Measurements from ENCODE around the gene OTOA. TPM values are rescaled to one million over a fixed set of nuclear protein-coding genes. Genes with fewer than 3 reads are reported as not detected.
"Not testable (repeated sequence)": the region's sequence is repeated elsewhere in the genome, so short reads cannot be mapped to it uniquely, and the experiment has no call there.

OTOA gene
- total and polyA plus RNA-seq, 5 donors, result 0.07 TPM; not detected in 4

GRCh38 chr16:21680714-21681113 is 16.9 kb downstream of the OTOA start:
- 90% methylated on average over 5 of the region's 5 CpGs for WGBS
- DNase-seq; H3K27me3 ChIP-seq (ENCODE audit: control insufficient read depth, insufficient read depth); H3K4me3 ChIP-seq (ENCODE audit: low read length); H3K27ac ChIP-seq (ENCODE audit: low read length); ATAC-seq; H3K9me3 ChIP-seq (ENCODE audit: control insufficient read depth, low read length); H3K4me1 ChIP-seq (ENCODE audit: control insufficient read depth, insufficient read depth, low read length); intact Hi-C loops (cut with DNase I): not testable (repeated sequence)

DNA sequence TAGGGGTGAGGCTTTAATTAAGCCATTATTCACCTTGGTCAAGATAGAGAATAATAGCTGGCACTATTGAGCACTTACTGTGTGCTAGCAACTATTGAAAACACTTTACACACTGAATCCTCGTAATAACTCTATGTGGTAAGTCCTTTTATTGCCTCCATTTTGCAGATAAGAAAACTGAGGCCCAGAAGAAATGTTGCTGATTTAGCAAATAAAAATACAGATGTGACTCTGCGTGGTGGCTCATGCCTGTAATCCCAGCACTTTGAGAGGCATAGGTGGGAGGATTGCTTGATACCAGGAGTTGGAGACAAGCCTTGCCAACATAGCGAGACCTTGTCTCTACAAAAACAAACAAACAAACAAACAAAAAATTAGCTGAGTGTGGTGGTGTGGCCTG is 19.4 kb downstream of the OTOA start:
- H3K4me1 ChIP-seq (ENCODE audit: control insufficient read depth, insufficient read depth, low read length), result no peaks in the 10 kb centered on the region
- no peak overlapping the region for H3K27ac ChIP-seq (ENCODE audit: low read length)
- 76% methylated on average over 3 of the region's 3 CpGs for WGBS
- ATAC-seq, result no peak
- no peak overlapping the region for H3K4me3 ChIP-seq (ENCODE audit: low read length)
- no peaks in the 10 kb centered on the region for H3K9me3 ChIP-seq (ENCODE audit: control insufficient read depth, low read length)
- intact Hi-C loops (cut with DNase I), result no loop called here
- H3K27me3 ChIP-seq (ENCODE audit: control insufficient read depth, insufficient read depth), result no peaks in the 10 kb centered on the region
- DNase-seq, result no peak

- no peaks in the 10 kb centered on the region for H3K4me1 ChIP-seq (ENCODE audit: control insufficient read depth, insufficient read depth, low read length)
- intact Hi-C loops (cut with DNase I), result no loop called here
- peak in 2 of 3 donors; percentile 14 to 43 for DNase-seq
- no peaks in the 10 kb centered on the region for H3K9me3 ChIP-seq (ENCODE audit: control insufficient read depth, low read length)
- no peak overlapping the region for H3K27ac ChIP-seq (ENCODE audit: low read length)
- H3K27me3 ChIP-seq (ENCODE audit: control insufficient read depth, insufficient read depth), result no peaks in the 10 kb centered on the region
- no peak overlapping the region for H3K4me3 ChIP-seq (ENCODE audit: low read length)
- 30% methylated on average over 6 of the region's 6 CpGs for WGBS
- no peak for ATAC-seq
These were observed 20.4 kb downstream of the OTOA start for GRCh38 chr16:21684199-21684598.

- no peaks in the 10 kb centered on the region for H3K27me3 ChIP-seq (ENCODE audit: control insufficient read depth, insufficient read depth)
- H3K27ac ChIP-seq (ENCODE audit: low read length), result no peak overlapping the region
- 42% methylated on average over 14 of the region's 14 CpGs for WGBS
- no peak overlapping the region for H3K4me3 ChIP-seq (ENCODE audit: low read length)
- H3K9me3 ChIP-seq (ENCODE audit: control insufficient read depth, low read length), result no peaks in the 10 kb centered on the region
- ATAC-seq (no peak), DNase-seq (no peak)
- intact Hi-C loops (cut with DNase I), result no loop called here
- H3K4me1 ChIP-seq (ENCODE audit: control insufficient read depth, insufficient read depth, low read length), result no peaks in the 10 kb centered on the region
These were observed 21.3 kb downstream of the OTOA start for GRCh38 chr16:21685034-21685455.

DNA sequence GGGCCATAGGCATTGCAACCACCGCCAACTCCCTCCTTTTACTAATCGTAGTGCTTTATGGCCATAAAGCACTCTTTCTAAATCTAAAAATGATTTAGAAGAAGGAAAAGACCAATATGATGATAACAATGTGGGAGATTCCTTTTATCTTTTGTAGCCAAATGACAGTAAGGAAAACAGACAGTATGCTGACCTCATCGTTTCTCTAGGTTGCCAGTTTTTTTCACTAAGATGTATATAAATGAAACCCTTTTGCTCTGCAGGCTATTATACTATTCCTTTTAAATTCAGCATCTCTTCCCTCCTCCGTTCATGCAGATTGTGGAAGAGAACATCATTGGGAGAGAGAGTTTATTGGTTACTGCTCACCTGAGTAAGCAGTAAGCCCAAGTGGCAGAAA is 25.3 kb downstream of the OTOA start:
- ATAC-seq (no peak), DNase-seq (no peak)
- 69% methylated on average over 4 of the region's 4 CpGs for WGBS
- no peaks in the 10 kb centered on the region for H3K9me3 ChIP-seq (ENCODE audit: control insufficient read depth, low read length)
- no peaks in the 10 kb centered on the region for H3K27me3 ChIP-seq (ENCODE audit: control insufficient read depth, insufficient read depth)
- no peak overlapping the region for H3K4me3 ChIP-seq (ENCODE audit: low read length)
- intact Hi-C loops (cut with DNase I), result no loop called here
- no peaks in the 10 kb centered on the region for H3K4me1 ChIP-seq (ENCODE audit: control insufficient read depth, insufficient read depth, low read length)
- H3K27ac ChIP-seq (ENCODE audit: low read length), result no peak overlapping the region

DNA sequence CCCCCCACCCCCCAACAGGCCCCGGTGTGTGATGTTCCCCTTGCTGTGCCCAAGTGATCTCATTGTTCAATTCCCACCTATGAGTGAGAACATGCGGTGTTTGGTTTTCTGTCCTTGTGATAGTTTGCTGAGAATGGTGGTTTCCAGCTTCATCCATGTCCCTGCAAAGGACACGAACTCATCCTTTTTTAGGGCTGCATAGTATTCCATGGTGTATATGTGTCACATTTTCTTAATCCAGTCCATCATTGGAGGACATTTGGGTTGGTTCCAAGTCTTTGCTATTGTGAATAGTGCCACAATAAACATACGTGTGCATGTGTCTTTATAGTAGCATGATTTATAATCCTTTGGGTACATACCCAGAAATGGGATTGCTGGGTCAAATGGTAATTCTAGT is 27.2 kb downstream of the OTOA start:
- not testable (repeated sequence) for H3K4me1 ChIP-seq (ENCODE audit: control insufficient read depth, insufficient read depth, low read length); H3K9me3 ChIP-seq (ENCODE audit: control insufficient read depth, low read length); H3K4me3 ChIP-seq (ENCODE audit: low read length); ATAC-seq; H3K27me3 ChIP-seq (ENCODE audit: control insufficient read depth, insufficient read depth); DNase-seq; H3K27ac ChIP-seq (ENCODE audit: low read length)
- WGBS, result 86% methylated on average over 4 of the region's 4 CpGs
- intact Hi-C loops (cut with DNase I), result loop anchor here in 1 of 4 donors (10.0 kb wide), 1 partner anchor 106 kb away; no protein-coding TSS in a partner anchor

- no peak overlapping the region for H3K27ac ChIP-seq (ENCODE audit: low read length)
- H3K27me3 ChIP-seq (ENCODE audit: control insufficient read depth, insufficient read depth), result no peaks in the 10 kb centered on the region
- WGBS, result 83% methylated on average over 4 of the region's 4 CpGs
- intact Hi-C loops (cut with DNase I), result loop anchor here in 1 of 4 donors (10.0 kb wide), 1 partner anchor 110 kb away; no protein-coding TSS in a partner anchor
- H3K4me1 ChIP-seq (ENCODE audit: control insufficient read depth, insufficient read depth, low read length), result no peaks in the 10 kb centered on the region
- no peak overlapping the region for H3K4me3 ChIP-seq (ENCODE audit: low read length)
- ATAC-seq, result no peak
- DNase-seq, result no peak
- H3K9me3 ChIP-seq (ENCODE audit: control insufficient read depth, low read length), result no peaks in the 10 kb centered on the region
These were observed 30.8 kb downstream of the OTOA start for GRCh38 chr16:21694609-21695008.

DNA sequence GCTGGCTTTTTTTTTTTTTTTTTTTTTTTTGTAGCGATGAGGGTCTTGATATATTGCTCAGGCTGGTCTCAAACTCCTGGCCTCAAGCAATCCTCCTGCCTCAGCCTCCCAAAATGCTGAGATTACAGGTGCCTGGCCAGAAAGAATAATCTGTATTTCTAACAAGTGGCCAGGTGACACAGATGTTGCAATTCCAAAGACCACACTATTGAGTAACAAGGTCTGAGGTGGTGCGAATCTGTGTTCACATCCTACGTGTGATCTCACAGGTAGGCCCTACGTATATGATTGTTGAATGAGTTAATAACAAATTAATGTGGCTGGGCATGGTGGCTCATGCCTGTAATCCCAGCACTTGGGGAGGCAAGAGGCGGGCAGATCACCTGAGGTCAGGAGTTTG is 33.3 kb downstream of the OTOA start:
- H3K4me1 ChIP-seq (ENCODE audit: control insufficient read depth, insufficient read depth, low read length), result no peaks in the 10 kb centered on the region
- DNase-seq (no peak), ATAC-seq (no peak)
- H3K9me3 ChIP-seq (ENCODE audit: control insufficient read depth, low read length), result no peaks in the 10 kb centered on the region
- no peak overlapping the region for H3K4me3 ChIP-seq (ENCODE audit: low read length)
- no peaks in the 10 kb centered on the region for H3K27me3 ChIP-seq (ENCODE audit: control insufficient read depth, insufficient read depth)
- H3K27ac ChIP-seq (ENCODE audit: low read length), result no peak overlapping the region
- 89% methylated on average over 5 of the region's 5 CpGs for WGBS
- intact Hi-C loops (cut with DNase I), result loop anchor here in 1 of 4 donors (10.0 kb wide), 1 partner anchor 112 kb away; no protein-coding TSS in a partner anchor

DNA sequence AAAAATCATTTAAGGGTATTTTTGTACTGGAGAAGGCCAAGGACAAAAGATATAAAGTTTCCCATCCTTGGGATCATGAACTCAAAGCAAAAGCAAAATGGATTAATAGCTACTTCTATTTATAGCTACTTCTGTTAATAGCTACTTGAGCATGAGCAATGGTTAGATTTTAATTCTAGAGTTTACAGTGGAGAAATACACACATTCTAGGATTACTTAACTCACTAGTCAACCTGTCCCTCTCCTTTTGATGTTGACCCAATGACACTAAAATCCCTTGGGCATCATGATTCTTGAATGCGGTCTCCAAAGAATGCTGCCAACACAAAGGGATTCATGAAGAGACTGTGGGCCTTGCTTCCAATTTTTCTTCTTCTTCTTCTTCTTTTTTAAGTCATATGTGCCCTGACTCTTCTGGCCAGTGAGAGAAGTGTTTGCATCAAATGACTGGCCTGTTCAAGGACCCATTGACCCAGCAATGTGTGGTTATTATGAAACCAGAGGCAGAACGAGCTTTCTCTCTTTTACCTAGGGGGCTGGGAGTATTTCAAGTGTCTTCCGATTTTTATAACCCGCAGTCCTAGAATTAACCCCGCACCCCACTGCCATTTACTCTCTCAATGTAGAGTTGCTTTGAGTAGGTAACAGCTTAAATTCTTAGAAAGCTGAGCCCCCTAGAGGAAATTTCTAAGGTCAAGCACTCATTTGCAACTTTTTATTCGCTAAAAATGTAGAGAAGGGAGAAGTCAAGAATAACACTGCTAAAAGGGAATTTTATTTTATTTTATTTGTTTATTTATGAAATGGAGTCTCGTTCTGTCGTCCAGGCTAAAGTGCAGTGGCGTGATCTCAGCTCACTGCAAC is 34.6 kb downstream of the OTOA start:
- no peaks in the 10 kb centered on the region for H3K4me1 ChIP-seq (ENCODE audit: control insufficient read depth, insufficient read depth, low read length)
- no peak for DNase-seq
- no peaks in the 10 kb centered on the region for H3K27me3 ChIP-seq (ENCODE audit: control insufficient read depth, insufficient read depth)
- H3K27ac ChIP-seq (ENCODE audit: low read length), result no peak overlapping the region
- no peak overlapping the region for H3K4me3 ChIP-seq (ENCODE audit: low read length)
- H3K9me3 ChIP-seq (ENCODE audit: control insufficient read depth, low read length), result no peaks in the 10 kb centered on the region
- intact Hi-C loops (cut with DNase I), result loop anchor here in 1 of 4 donors (10.0 kb wide), 1 partner anchor 114 kb away; no protein-coding TSS in a partner anchor
- WGBS, result 80% methylated on average over 9 of the region's 9 CpGs
- ATAC-seq, result no peak

GRCh38 chr16:21701271-21701670 is 37.5 kb downstream of the OTOA start:
- Histone ChIP-seq H3K27ac (ENCODE audit: low read length) (no peak overlapping the region), H3K9me3 (ENCODE audit: control insufficient read depth, low read length) (no peaks in the 10 kb centered on the region), H3K4me1 (ENCODE audit: control insufficient read depth, insufficient read depth, low read length) (no peaks in the 10 kb centered on the region), H3K27me3 (ENCODE audit: control insufficient read depth, insufficient read depth) (no peaks in the 10 kb centered on the region), H3K4me3 (ENCODE audit: low read length) (no peak overlapping the region)
- no peak for ATAC-seq
- intact Hi-C loops (cut with DNase I), result no loop called here
- 16% methylated on average over 2 of the region's 2 CpGs for WGBS
- no peak for DNase-seq

- H3K27ac ChIP-seq (ENCODE audit: low read length), result no peak overlapping the region
- H3K9me3 ChIP-seq (ENCODE audit: control insufficient read depth, low read length), result no peaks in the 10 kb centered on the region
- WGBS, result 74% methylated on average over 3 of the region's 3 CpGs
- ATAC-seq (no peak), DNase-seq (no peak)
- no peaks in the 10 kb centered on the region for H3K27me3 ChIP-seq (ENCODE audit: control insufficient read depth, insufficient read depth)
- no peak overlapping the region for H3K4me3 ChIP-seq (ENCODE audit: low read length)
- H3K4me1 ChIP-seq (ENCODE audit: control insufficient read depth, insufficient read depth, low read length), result no peaks in the 10 kb centered on the region
- intact Hi-C loops (cut with DNase I), result no loop called here
These were observed 38.5 kb downstream of the OTOA start for GRCh38 chr16:21702276-21702675.

All from right cardiac atrium (tissue), 5 donors.